RWPE1 (cell line): ENCODE results near the gene APH1B.

ENCODE experiments used
- CTCF ChIA-PET: fragments of 350-600 bp; sonication (Branson Sonifier 250); formaldehyde crosslinking; extraction: SDS; loops from one replicate; lab custom pipeline; 2021; lab: Yijun Ruan, JAX
- POLR2A ChIA-PET: fragments of 400-600 bp; formaldehyde crosslinking; extraction: SDS; loops from one replicate; lab custom pipeline; 2020; ENCODE audit warnings: antibody characterized with exemption; ENCODE audit not compliant: low non-redundant PET; lab: Yijun Ruan, JAX
- DNase-seq: peaks from one replicate; pipeline ENCODE4 v3.0.0; 2012; ENCODE audit warnings: low spot score
- H3K27ac ChIP-seq: fragments of 450-650 bp; 2 replicates; pipeline ENCODE4 v1.5.1; 2017
- TF ChIP-seq, protein P1 (sequence below): fragments of 450-650 bp; conservative IDR thresholded peaks from 2 replicates; pipeline ENCODE4 v1.5.1; 2017; ENCODE audit warnings: low read depth, mild to moderate bottlenecking

Gene APH1B

DNA sequence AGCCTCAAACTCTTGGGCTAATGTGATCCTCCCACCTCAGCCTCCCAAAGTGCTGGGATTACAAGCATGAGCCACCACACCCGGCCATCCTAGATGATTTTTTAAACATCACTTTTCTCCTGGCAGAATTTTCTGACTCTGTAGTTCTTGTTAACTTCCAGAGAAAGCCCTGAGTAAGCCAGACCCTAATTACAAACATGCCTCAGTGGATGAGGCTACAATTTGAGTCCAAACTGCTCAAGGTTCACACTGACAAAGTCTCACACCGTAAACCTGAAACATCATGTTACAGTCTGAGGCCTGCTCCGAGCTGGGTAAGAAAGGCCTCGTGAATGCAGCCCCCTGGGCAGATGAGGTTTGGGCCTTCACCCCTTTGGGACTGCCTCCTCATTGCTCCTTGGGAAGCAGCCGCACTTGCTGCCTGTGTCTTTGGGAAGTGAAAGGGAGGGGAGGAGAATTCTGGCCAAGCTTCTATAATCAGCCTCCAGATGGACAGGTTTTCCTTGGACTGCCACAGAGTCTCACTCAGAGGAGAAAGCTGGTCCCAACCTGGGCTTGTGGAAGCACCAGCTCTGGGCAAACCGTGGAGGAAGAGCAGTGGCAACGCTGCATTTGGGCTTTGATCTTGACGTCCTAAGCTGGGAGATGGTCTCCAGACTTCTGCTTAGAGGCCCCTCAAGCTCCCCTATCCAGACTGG is 58.3 kb downstream of the APH1B start:
- POLR2A ChIA-PET: no interaction called here
- H3K27ac ChIP-seq: peak overlapping the region; percentile 16
- TF ChIP-seq, protein P1, sequence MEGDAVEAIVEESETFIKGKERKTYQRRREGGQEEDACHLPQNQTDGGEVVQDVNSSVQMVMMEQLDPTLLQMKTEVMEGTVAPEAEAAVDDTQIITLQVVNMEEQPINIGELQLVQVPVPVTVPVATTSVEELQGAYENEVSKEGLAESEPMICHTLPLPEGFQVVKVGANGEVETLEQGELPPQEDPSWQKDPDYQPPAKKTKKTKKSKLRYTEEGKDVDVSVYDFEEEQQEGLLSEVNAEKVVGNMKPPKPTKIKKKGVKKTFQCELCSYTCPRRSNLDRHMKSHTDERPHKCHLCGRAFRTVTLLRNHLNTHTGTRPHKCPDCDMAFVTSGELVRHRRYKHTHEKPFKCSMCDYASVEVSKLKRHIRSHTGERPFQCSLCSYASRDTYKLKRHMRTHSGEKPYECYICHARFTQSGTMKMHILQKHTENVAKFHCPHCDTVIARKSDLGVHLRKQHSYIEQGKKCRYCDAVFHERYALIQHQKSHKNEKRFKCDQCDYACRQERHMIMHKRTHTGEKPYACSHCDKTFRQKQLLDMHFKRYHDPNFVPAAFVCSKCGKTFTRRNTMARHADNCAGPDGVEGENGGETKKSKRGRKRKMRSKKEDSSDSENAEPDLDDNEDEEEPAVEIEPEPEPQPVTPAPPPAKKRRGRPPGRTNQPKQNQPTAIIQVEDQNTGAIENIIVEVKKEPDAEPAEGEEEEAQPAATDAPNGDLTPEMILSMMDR: no peak
- CTCF ChIA-PET: interaction anchor here (0.6 to 0.7 kb wide), 3 partner anchors 25 to 1501 kb away, joined by 3 to 4 read pairs (median 3); no protein-coding TSS in a partner anchor
- no peak for DNase-seq

DNA sequence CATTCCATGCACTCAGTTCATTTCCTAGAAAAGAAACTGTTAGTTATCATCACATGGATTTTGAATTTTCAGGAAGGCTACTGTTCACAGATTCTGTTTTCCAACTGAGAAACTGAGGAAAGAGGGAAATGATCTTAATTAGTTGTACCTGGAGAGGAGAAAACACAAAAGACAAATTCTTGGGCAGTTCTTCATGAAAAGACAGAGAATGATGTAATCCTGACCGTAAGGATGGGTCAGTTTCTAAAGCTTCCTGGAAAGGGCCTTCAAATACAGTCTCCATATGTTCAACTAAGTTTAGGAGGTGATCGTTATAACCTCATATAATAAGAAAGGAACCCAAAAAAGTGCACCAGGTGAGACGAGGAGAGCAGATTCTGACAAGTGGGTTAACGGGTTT is 59.6 kb downstream of the APH1B start:
- ChIA-PET POLR2A (no interaction called here), CTCF (no interaction called here)
- DNase-seq: no peak
- TF ChIP-seq, protein P1: no peak
- no peak overlapping the region for H3K27ac ChIP-seq

DNA sequence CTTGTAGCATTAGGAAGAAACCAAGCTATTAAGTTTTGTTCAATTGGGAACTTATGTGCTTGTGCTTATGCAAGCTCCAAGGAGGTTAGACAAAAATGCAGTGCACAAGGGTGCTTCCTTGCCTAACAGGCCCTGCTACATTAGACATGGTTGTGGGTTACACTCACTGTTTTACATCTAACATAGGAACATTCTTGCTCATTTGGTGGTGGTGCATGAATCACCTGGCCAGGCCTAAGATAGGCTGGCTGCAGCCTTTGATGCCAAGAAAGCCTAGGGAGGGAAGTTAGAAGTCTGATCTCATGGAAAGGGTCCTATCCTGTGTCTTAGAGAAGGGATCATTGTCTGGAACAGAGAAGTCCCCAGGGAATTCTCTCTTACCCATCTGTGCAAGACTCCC is 60.8 kb downstream of the APH1B start:
- CTCF ChIA-PET: no interaction called here
- DNase-seq: peak; percentile 44
- TF ChIP-seq, protein P1: no peak
- H3K27ac ChIP-seq: peak overlapping the region; percentile 4; the same call in 1 of the 2 replicates
- POLR2A ChIA-PET: no interaction called here

DNA sequence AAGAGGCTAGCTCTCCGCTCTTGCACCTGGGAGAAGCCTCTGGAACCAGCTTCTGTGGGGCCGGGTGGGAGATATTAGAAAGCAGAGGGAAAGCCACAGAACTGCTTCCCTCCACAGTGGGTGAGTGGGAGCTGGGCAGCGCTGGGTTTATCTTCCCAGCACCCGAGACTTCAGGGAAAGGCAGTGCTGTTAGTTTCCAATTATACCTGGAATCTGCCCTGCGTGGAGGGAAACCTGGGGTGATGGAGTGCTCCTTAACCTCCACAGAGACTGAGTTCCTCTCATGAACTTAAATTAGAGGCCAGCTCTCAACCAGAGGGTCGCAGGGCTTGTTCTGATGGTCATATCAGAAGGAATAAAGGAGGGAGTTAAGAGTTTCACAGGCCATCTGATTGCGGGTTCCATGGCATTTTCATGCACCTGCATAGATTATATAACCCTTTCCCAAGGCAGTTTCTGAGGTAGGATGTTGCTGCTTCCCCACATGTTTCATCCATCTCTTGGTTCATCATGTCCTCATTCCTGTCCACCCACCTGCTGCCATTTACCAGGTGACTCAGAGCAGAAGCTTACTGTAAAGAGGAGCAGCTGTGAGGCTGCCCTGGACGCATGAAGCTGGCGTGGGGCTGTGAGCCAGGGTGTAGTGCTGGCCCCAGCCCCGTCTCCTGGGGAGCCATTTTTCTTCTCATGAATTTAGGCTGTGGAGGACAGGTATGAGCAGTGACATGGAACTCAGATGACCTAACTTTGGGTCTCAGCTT is 61.8 kb downstream of the APH1B start:
- POLR2A ChIA-PET: no interaction called here
- TF ChIP-seq, protein P1: no peak
- CTCF ChIA-PET: interaction anchor here (0.6 kb wide), 1 partner anchor 745 kb away, joined by 5 read pairs; no protein-coding TSS in a partner anchor
- H3K27ac ChIP-seq: no peak overlapping the region
- DNase-seq: peak; percentile 36

DNA sequence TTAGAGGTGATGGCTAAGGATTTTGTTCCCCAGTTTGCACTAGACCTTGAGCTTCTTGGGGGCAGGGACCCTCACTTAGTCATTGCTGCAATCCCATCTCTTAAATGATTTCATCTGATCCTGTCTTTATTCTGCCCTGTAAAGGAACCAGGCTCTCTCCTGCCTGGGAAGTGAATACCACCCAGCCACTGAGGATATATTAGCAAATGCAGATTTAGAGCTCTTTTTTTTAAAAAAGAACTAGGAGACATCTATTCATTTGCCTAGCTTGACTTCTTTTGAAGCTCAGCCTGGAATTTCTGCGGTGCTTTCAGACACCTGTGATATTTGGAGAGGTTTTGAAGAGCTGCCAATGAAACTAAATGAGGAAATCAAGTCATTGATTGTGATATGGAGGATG is 62.4 kb downstream of the APH1B start:
- ChIA-PET CTCF (interaction anchor here (0.6 kb wide), 1 partner anchor 745 kb away, joined by 5 read pairs; no protein-coding TSS in a partner anchor), POLR2A (no interaction called here)
- no peak for DNase-seq
- TF ChIP-seq, protein P1: no peak
- no peak overlapping the region for H3K27ac ChIP-seq

DNA sequence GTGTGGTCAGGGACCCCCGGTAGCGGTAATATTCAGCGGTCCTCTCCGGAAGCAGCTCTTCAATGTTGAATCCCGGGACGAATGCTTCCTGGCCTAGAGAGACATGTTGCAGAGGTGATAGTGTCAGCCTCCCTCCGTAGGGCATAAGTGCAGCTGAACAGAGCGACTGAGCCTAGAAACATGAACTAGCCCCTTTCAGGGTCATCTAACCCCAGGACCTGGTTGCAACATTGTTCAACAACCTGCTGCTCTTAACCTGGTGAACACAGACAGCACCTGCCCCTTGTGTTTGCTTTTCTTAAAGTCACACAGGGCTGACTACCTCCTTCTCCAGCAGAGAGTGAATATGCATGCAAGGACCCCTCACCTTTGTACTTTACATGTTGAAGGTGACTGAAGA is 62.9 kb downstream of the APH1B start:
- no peak overlapping the region for H3K27ac ChIP-seq
- ChIA-PET POLR2A (no interaction called here), CTCF (no interaction called here)
- TF ChIP-seq, protein P1: no peak
- no peak for DNase-seq
